HepG2 (cell line): ENCODE results near the gene RING1. TPM values are rescaled to one million over a fixed set of nuclear protein-coding genes. Genes with fewer than 3 reads are reported as not detected.
A peak's percentile ranks its signal among the peaks of the same experiment; 100 is the strongest.

ENCODE experiments used
- ATF1 ChIP-seq: IDR thresholded peaks from 2 replicates; pipeline ENCODE4 v1.6.1; 2016; ENCODE audit warnings: mild to moderate bottlenecking, control low read depth
- BHLHE40 ChIP-seq: IDR thresholded peaks from 2 replicates; pipeline ENCODE4 v1.6.1; 2011; ENCODE audit warnings: low read length, improper control_type of control experiment
- CBX5 ChIP-seq: sonication (generic); formaldehyde crosslinking; IDR thresholded peaks from 2 replicates; pipeline ENCODE4 v1.4.0; 2020; ENCODE audit warnings: missing genetic modification reagents, borderline replicate concordance
- CHD4 ChIP-seq: fragments of 200-600 bp; sonication (generic); IDR thresholded peaks from 2 replicates; pipeline ENCODE4 v1.7.0; 2017; ENCODE audit warnings: mild to moderate bottlenecking, low read length, borderline replicate concordance
- GLI4 ChIP-seq: sonication (generic); formaldehyde crosslinking; IDR thresholded peaks from 2 replicates; pipeline ENCODE4 v1.5.1; 2020; ENCODE audit warnings: missing genetic modification reagents, mild to moderate bottlenecking, moderate library complexity, borderline replicate concordance
- HOXA7 ChIP-seq: sonication (generic); formaldehyde crosslinking; IDR thresholded peaks from 2 replicates; pipeline ENCODE4 v1.8.1; 2022; ENCODE audit warnings: mild to moderate bottlenecking, missing genetic modification reagents, moderate library complexity
- JUN ChIP-seq: sonication (generic); formaldehyde crosslinking; IDR thresholded peaks from 2 replicates; pipeline ENCODE4 v1.4.0; 2020; ENCODE audit warnings: mild to moderate bottlenecking, missing genetic modification reagents
- KDM4B ChIP-seq: sonication (generic); formaldehyde crosslinking; IDR thresholded peaks from 2 replicates; pipeline ENCODE4 v1.4.0; 2020; ENCODE audit warnings: missing genetic modification reagents
- KDM5B ChIP-seq: sonication (generic); formaldehyde crosslinking; IDR thresholded peaks from 2 replicates; pipeline ENCODE4 v1.4.0; 2020; ENCODE audit warnings: missing genetic modification reagents, mild to moderate bottlenecking, borderline replicate concordance
- KMT2A ChIP-seq: sonication (generic); formaldehyde crosslinking; IDR thresholded peaks from 2 replicates; pipeline ENCODE4 v1.4.0; 2020; ENCODE audit warnings: missing genetic modification reagents
- MYC ChIP-seq: sonication (generic); formaldehyde crosslinking; IDR thresholded peaks from 2 replicates; pipeline ENCODE4 v1.9.0; 2021; ENCODE audit warnings: missing genetic modification reagents, borderline replicate concordance
- NFATC3 ChIP-seq: sonication (generic); formaldehyde crosslinking; IDR thresholded peaks from 2 replicates; pipeline ENCODE4 v1.5.1; 2020; ENCODE audit warnings: mild to moderate bottlenecking, missing genetic modification reagents
- NFYB ChIP-seq: sonication (generic); formaldehyde crosslinking; IDR thresholded peaks from 2 replicates; pipeline ENCODE4 v1.4.0; 2020; ENCODE audit warnings: missing genetic modification reagents
- NONO ChIP-seq, 2 experiments: fragments of 450-650 bp in 1 of 2; sonication (generic) in 1 of 2; formaldehyde crosslinking in 1 of 2; IDR thresholded peaks in 1 of 2; conservative IDR thresholded peaks in 1 of 2; 2 replicates each; pipeline versions ENCODE4 v1.6.1 to v1.8.0; 2017 to 2022; ENCODE audit warnings: mild to moderate bottlenecking in 1 of 2, missing genetic modification reagents in 1 of 2, moderate library complexity in 1 of 2
- NR1H2 ChIP-seq: sonication (generic); formaldehyde crosslinking; IDR thresholded peaks from 2 replicates; pipeline ENCODE4 v1.8.1; 2022; ENCODE audit warnings: low read depth, missing genetic modification reagents, borderline replicate concordance
- NR2C2 ChIP-seq: sonication (generic); formaldehyde crosslinking; IDR thresholded peaks from 2 replicates; pipeline ENCODE4 v1.4.0; 2020; ENCODE audit warnings: missing genetic modification reagents, mild to moderate bottlenecking, moderate library complexity, borderline replicate concordance
- SATB2 ChIP-seq: sonication (generic); formaldehyde crosslinking; IDR thresholded peaks from 2 replicates; pipeline ENCODE4 v1.5.0; 2020; ENCODE audit warnings: missing genetic modification reagents
- SMC3 ChIP-seq: IDR thresholded peaks from 2 replicates; pipeline ENCODE4 v1.6.1; 2011; ENCODE audit warnings: low read length, improper control_type of control experiment
- TEAD3 ChIP-seq: optimal IDR thresholded peaks from 2 replicates; pipeline ENCODE3; 2016; ENCODE audit warnings: borderline replicate concordance
- ZBTB42 ChIP-seq: sonication (generic); formaldehyde crosslinking; IDR thresholded peaks from 2 replicates; pipeline ENCODE4 v1.5.0; 2020; ENCODE audit warnings: mild to moderate bottlenecking, missing genetic modification reagents
- ZFP90 ChIP-seq: sonication (generic); formaldehyde crosslinking; IDR thresholded peaks from 2 replicates; pipeline ENCODE4 v1.8.0; 2022; ENCODE audit warnings: missing genetic modification reagents, mild to moderate bottlenecking, inconsistent platforms, borderline replicate concordance
- ZNF558 ChIP-seq: sonication (generic); formaldehyde crosslinking; IDR thresholded peaks from 2 replicates; pipeline ENCODE4 v1.9.0; 2022; ENCODE audit warnings: mild to moderate bottlenecking, missing genetic modification reagents, borderline replicate concordance
- ZNF709 ChIP-seq: sonication (generic); formaldehyde crosslinking; IDR thresholded peaks from 2 replicates; pipeline ENCODE4 v1.5.0; 2020; ENCODE audit warnings: mild to moderate bottlenecking, missing genetic modification reagents
- ZNF740 ChIP-seq: sonication (generic); formaldehyde crosslinking; IDR thresholded peaks from 2 replicates; pipeline ENCODE4 v1.4.0; 2020; ENCODE audit warnings: missing genetic modification reagents
- ZNF746 ChIP-seq: sonication (generic); formaldehyde crosslinking; IDR thresholded peaks from 2 replicates; pipeline ENCODE4 v1.8.0; 2022; ENCODE audit warnings: mild to moderate bottlenecking, missing genetic modification reagents
- ZSCAN20 ChIP-seq: sonication (generic); formaldehyde crosslinking; IDR thresholded peaks from 2 replicates; pipeline ENCODE4 v1.4.0; 2020; ENCODE audit warnings: missing genetic modification reagents, mild to moderate bottlenecking, borderline replicate concordance
- polyA plus RNA-seq, 8 experiments: library from polyadenylated mRNA; depleted of rRNA in 3 of 8; stranded (reverse) in 7 of 8; unstranded in 1 of 8; fragments of >200 nt; fragmentation: Illumina TruSeq in 4 of 8; extraction: Trizol in 4 of 8; gene quantifications; 2 replicates each; pipeline versions ENCODE4 v1.2.1 to v1.2.3, GENCODE V29; 2011 to 2016; ENCODE audit warnings: low read depth in 4 of 8, missing spikeins in 1 of 8, mixed read lengths in 1 of 8; ENCODE audit not compliant: insufficient read depth in 1 of 8
- total RNA-seq, 5 experiments: library from RNA; depleted of rRNA; stranded (reverse); fragments of >200 nt; fragmentation: Illumina TruSeq; extraction: Trizol; gene quantifications; 2 replicates each; pipeline ENCODE4 v1.2.3, GENCODE V29; 2016; ENCODE audit warnings: low read depth in 1 of 5
- TF ChIP-seq, protein P1 (sequence below): sonication (generic); formaldehyde crosslinking; IDR thresholded peaks from 2 replicates; pipeline ENCODE4 v1.5.1; 2020; ENCODE audit warnings: missing genetic modification reagents, mild to moderate bottlenecking, borderline replicate concordance

Gene RING1
- total and polyA plus RNA-seq, 2 of the 13 experiments (the other 11 are each of a cell fraction or from before 2014, with no cell fraction given): 23.9 to 33.6 TPM

GRCh38 chr6:33200219-33201146 lies 7.8 kb upstream of the RING1 start, which contains the start of the genes RXRB and SLC39A7 (continued):
- TF ChIP-seq KDM5B (CRISPR knock-in tag) (peak; percentile 92), NR1H2 (CRISPR knock-in tag) (0 out of 2 replicates have a peak, but pooled peaks have one; percentile 51), ZFP90 (CRISPR knock-in tag) (peak; percentile 30; the same call in 1 of the 2 replicates), ZNF740 (CRISPR knock-in tag) (peak; percentile 100), ZNF746 (CRISPR knock-in tag) (peak; percentile 89), BHLHE40 (no peak), NONO (IDR thresholded peaks at IDR 0.05) (no peak), NONO (CRISPR knock-in tag; conservative IDR thresholded peaks at IDR 0.05) (peak; percentile 90), NFATC3 (CRISPR knock-in tag) (peak; percentile 93), MYC (CRISPR knock-in tag) (peak; percentile 87; the same call in 1 of the 2 replicates), SATB2 (CRISPR knock-in tag) (peak; percentile 86; the same call in 1 of the 2 replicates), JUN (CRISPR knock-in tag) (peak; percentile 20; the same call in 1 of the 2 replicates), ZSCAN20 (peak; percentile 95; the same call in 1 of the 2 replicates), CBX5 (CRISPR knock-in tag) (no peak; the same call in none of the 2 replicates), TEAD3 (CRISPR knock-in tag) (peak; percentile 65), NR2C2 (peak; percentile 91), SMC3 (peak; percentile 6; the same call in 1 of the 2 replicates), NFYB (CRISPR knock-in tag) (peak; percentile 54), HOXA7 (CRISPR knock-in tag) (no peak), ZNF558 (no peak; the same call in 1 of the 2 replicates), ZNF709 (peak; percentile 94), CHD4 (no peak; the same call in 1 of the 2 replicates), ZBTB42 (peak; percentile 88; the same call in 1 of the 2 replicates), ATF1 (CRISPR knock-in tag) (peak; percentile 77), KDM4B (CRISPR knock-in tag) (0 out of 2 replicates have a peak, but pooled peaks have one; percentile 3), GLI4 (CRISPR knock-in tag) (peak; percentile 96; the same call in 1 of the 2 replicates), KMT2A (CRISPR knock-in tag) (peak; percentile 83)
- TF ChIP-seq, protein P1, sequence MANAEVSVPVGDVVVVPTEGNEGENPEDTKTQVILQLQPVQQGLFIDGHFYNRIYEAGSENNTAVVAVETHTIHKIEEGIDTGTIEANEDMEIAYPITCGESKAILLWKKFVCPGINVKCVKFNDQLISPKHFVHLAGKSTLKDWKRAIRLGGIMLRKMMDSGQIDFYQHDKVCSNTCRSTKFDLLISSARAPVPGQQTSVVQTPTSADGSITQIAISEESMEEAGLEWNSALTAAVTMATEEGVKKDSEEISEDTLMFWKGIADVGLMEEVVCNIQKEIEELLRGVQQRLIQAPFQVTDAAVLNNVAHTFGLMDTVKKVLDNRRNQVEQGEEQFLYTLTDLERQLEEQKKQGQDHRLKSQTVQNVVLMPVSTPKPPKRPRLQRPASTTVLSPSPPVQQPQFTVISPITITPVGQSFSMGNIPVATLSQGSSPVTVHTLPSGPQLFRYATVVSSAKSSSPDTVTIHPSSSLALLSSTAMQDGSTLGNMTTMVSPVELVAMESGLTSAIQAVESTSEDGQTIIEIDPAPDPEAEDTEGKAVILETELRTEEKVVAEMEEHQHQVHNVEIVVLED: peak; percentile 80
